ENCODE results near the gene VAMP3.

VAMP3 gene

DNA sequence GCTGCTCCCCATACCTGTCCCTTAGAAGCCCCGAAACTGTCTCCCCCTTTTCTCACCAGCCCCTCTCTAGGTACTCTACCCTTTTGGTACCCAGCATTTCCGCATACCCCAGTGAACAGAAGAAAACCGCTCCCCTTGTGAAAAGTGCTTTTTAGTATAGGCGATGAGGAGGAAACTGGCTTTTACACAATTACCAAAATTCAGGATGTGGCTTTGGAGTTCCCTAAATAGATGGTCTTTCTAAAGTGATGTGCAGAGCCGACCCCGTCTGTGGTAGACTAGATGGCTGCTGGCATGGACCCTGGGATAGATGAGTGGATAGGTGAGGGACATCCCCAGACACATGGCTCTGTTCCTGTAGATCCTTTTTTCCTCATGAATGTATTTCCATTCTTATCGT, 10.4 kb downstream of the VAMP3 start:
- TF ChIP-seq, protein P1, sequence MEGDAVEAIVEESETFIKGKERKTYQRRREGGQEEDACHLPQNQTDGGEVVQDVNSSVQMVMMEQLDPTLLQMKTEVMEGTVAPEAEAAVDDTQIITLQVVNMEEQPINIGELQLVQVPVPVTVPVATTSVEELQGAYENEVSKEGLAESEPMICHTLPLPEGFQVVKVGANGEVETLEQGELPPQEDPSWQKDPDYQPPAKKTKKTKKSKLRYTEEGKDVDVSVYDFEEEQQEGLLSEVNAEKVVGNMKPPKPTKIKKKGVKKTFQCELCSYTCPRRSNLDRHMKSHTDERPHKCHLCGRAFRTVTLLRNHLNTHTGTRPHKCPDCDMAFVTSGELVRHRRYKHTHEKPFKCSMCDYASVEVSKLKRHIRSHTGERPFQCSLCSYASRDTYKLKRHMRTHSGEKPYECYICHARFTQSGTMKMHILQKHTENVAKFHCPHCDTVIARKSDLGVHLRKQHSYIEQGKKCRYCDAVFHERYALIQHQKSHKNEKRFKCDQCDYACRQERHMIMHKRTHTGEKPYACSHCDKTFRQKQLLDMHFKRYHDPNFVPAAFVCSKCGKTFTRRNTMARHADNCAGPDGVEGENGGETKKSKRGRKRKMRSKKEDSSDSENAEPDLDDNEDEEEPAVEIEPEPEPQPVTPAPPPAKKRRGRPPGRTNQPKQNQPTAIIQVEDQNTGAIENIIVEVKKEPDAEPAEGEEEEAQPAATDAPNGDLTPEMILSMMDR (conservative IDR thresholded peaks at IDR 0.05; ENCODE audit: low read depth, low read length), result no peak
- Histone ChIP-seq H2AFZ (ENCODE audit: low read depth) (no peak overlapping the region), H3K79me2 (ENCODE audit: insufficient read depth, low read depth) (no peaks in the 10 kb centered on the region), H3K4me3 (IDR thresholded peaks at IDR 0.05; ENCODE audit: insufficient read depth, low read depth, low read length) (no peak overlapping the region), H3K36me3 (ENCODE audit: insufficient read depth) (no peaks in the 10 kb centered on the region; the same call in 1 of the 2 replicates), H4K20me1 (ENCODE audit: insufficient read depth) (no peaks in the 10 kb centered on the region), H3K4me2 (no peak overlapping the region), H3K4me1 (ENCODE audit: low read depth, poor library complexity, severe bottlenecking) (peaks cover 8% of the 10 kb centered on the region), H3K27me3 (ENCODE audit: insufficient read depth, low read depth) (no peaks in the 10 kb centered on the region), H3K9ac (no peak overlapping the region), H3K27ac (no peak overlapping the region)

DNA sequence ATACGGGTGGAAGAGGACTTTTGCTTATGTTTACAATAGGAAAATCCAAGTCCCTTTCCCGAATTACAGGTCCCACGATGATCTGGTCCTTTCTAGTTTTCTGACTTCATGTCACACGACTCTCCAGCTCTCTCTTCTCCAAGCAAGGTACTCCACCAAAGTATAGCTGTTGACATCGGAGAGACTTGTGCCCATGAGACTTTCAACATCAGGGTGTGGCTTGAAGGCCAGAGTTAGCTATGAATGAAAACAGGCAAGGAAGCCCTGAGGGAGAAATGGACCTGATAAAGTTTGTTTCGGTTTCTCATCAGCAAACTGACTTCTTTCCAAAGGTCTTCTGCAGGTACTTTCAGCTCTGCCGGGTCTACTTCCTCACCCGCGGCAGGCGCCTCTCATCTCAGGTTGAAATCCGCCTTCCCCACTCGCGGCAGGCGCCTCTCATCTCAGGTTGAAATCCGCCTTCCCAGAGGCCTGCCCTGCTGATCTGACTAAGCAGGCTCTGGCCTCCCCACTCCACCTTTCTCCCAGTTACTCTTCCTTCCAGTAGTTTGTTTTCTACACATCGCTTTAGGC, 10.9 kb downstream of the VAMP3 start:
- no peak overlapping the region for H2AFZ ChIP-seq (ENCODE audit: low read depth)
- H3K9ac ChIP-seq, result no peak overlapping the region
- no peak overlapping the region for H3K4me2 ChIP-seq
- no peaks in the 10 kb centered on the region for H3K79me2 ChIP-seq (ENCODE audit: insufficient read depth, low read depth)
- H3K36me3 ChIP-seq (ENCODE audit: insufficient read depth), result no peaks in the 10 kb centered on the region; the same call in 1 of the 2 replicates
- no peaks in the 10 kb centered on the region for H4K20me1 ChIP-seq (ENCODE audit: insufficient read depth)
- no peak overlapping the region for H3K4me3 ChIP-seq (IDR thresholded peaks at IDR 0.05; ENCODE audit: insufficient read depth, low read depth, low read length)
- no peak overlapping the region for H3K27ac ChIP-seq
- TF ChIP-seq, protein P1 (conservative IDR thresholded peaks at IDR 0.05; ENCODE audit: low read depth, low read length), result no peak
- no peaks in the 10 kb centered on the region for H3K27me3 ChIP-seq (ENCODE audit: insufficient read depth, low read depth)
- H3K4me1 ChIP-seq (ENCODE audit: low read depth, poor library complexity, severe bottlenecking), result peaks cover 8% of the 10 kb centered on the region

DNA sequence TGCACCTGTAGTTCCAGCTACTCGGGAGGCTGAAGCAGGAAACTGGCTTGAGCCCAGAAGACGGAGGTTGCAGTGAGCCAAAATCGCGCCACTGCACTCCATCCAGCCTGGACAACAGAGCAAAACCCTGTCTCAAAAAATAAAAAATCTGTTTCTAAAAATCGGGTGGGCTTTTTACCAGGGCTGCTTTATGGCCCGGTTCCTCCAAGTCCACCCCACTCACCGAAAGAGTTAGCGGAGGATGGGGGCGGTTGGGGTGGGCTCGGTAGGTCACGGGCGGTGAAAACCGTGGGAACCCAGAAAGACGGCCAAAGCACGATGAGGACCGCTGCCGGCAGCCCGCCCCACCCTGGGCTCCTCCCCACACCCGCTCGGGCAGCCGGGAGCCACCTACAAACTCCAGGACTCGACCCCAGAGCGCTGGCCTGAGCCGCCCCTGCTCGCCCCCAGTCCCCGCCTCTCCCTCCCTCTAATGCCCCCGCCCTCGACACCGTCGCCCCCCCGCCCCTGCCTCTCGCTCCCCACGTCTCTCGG, 12.1 kb downstream of the VAMP3 start:
- TF ChIP-seq, protein P1 (conservative IDR thresholded peaks at IDR 0.05; ENCODE audit: low read depth, low read length), result no peak
- Histone ChIP-seq H4K20me1 (ENCODE audit: insufficient read depth) (no peaks in the 10 kb centered on the region), H3K4me2 (peak overlapping the region; percentile 84), H3K27me3 (ENCODE audit: insufficient read depth, low read depth) (no peaks in the 10 kb centered on the region), H3K36me3 (ENCODE audit: insufficient read depth) (no peaks in the 10 kb centered on the region), H3K27ac (no peak overlapping the region), H3K9ac (peak overlapping the region; percentile 38; the same call in 1 of the 2 replicates), H3K79me2 (ENCODE audit: insufficient read depth, low read depth) (no peaks in the 10 kb centered on the region), H3K4me3 (IDR thresholded peaks at IDR 0.05; ENCODE audit: insufficient read depth, low read depth, low read length) (peak overlapping the region; percentile 71), H3K4me1 (ENCODE audit: low read depth, poor library complexity, severe bottlenecking) (peaks cover 8% of the 10 kb centered on the region), H2AFZ (ENCODE audit: low read depth) (peak overlapping the region; percentile 84)

DNA sequence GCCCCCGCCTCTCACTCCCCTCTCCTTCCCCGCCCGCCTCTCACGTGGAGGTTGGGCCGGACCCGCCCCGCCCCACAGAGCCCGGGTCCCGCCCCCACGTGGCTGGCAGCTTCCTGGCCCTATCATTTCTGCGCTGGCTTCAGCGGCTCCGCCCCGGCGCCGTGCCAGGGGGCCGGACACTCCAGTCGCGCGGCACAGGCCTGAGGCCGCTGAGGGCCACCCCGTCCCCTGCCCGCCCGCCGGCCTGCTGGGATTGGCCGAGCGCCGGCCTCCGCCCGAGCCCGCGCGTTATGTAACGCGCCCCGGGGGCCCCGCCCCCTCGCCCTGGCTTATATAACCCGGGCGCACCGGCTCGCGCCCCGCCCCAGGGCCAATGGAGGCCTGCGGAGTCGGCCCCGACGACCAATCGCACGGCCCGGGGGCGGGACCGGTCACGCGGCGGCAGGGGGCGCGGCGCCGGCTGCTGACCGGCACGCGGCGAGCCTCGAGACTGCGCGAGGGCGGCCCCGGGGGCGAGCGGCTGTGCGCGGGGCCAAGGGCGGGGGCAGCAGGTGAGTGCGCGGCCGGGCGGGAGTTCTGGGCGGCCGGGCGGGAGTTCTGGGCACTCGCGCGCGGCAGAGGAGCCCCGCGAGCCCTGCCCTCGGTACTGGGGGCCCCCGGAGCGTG, 12.9 kb downstream of the VAMP3 start, which contains the start of gene PER3:
PER3 (plus strand) TSS at position 466 of the 666 bp plus-strand sequence. CDS start 587 bp downstream, outside the sequence.
- H3K4me2 ChIP-seq, result peak within 1 kb of the TSS; percentile 84
- H2AFZ ChIP-seq (ENCODE audit: low read depth), result peak within 1 kb of the TSS; percentile 84
- H3K27me3 ChIP-seq (ENCODE audit: insufficient read depth, low read depth), result no peaks in the 10 kb centered on the region
- peak within 1 kb of the TSS; percentile 71 for H3K4me3 ChIP-seq (IDR thresholded peaks at IDR 0.05; ENCODE audit: insufficient read depth, low read depth, low read length)
- H3K27ac ChIP-seq, result no peak within 1 kb of the TSS
- peaks cover 8% of the 10 kb centered on the region for H3K4me1 ChIP-seq (ENCODE audit: low read depth, poor library complexity, severe bottlenecking)
- H3K9ac ChIP-seq, result peak within 1 kb of the TSS; percentile 38; the same call in 1 of the 2 replicates
- no peaks in the 10 kb centered on the region for H3K36me3 ChIP-seq (ENCODE audit: insufficient read depth)
- TF ChIP-seq, protein P1 (conservative IDR thresholded peaks at IDR 0.05; ENCODE audit: low read depth, low read length), result no peak
- no peaks in the 10 kb centered on the region for H3K79me2 ChIP-seq (ENCODE audit: insufficient read depth, low read depth)
- no peaks in the 10 kb centered on the region for H4K20me1 ChIP-seq (ENCODE audit: insufficient read depth)
